Amygdala (tissue), 56 donors: Measurements from ENCODE around the gene CFI.
"Not testable (repeated sequence)": the region's sequence is repeated elsewhere in the genome, so short reads cannot be mapped to it uniquely, and the experiment has no call there.

ENCODE experiments used
- DNase-seq, 56 donors: peaks; one replicate each; lab custom pipeline; 2025; lab: John Stamatoyannopoulos, UW

Gene CFI

DNA sequence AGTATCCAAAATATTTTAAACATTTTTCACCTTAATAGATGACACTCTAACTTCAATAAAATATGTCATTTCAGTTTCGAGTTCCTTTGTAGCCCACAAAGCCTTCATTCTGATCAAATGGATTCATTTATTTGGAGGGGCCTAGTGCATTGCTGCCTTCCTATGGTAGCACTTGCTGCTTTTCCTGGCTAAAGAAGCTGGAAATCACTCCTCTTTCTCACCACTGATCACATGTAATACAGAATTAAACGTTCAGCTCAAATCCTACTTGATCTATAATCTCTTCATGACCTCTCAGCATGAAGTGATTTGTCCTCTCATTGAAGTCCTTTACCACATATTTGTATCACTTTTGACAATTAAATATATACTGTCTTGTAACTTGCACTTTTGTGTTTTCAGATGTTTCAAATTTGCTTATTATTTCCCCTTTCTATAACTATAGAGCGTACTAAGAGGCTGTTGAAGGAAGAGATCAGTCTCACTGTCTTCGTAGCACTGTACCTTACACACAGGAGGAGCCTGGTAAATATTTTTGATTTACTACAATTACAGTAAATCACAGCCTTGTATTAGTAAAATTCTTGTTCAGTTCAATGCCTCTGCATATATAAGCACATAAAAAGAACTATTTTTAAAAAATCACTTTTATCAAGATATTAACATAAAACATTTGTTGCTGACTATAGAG lies 555 bp downstream of the CFI start:
- DNase-seq: no peak

DNA sequence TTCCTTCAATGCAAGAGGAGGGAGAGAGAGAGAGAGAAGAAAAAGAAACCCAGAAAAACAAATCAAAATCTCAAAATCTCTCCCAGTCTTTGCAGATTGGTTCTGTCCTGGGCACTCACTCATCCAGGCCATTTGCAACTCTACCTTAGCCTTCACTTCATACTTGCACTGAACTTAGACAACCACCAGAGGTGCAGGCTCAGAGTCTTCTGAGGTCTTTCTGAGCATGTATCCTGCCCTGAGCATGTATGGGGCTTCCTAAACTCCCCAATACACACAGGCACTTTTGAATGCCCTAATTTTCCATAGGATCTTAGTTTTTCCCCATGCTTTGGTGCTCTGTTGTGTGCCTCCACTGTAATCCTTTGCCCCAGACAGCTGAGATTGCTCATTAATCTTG lies 2.9 kb downstream of the CFI start:
- DNase-seq: no peak

DNA sequence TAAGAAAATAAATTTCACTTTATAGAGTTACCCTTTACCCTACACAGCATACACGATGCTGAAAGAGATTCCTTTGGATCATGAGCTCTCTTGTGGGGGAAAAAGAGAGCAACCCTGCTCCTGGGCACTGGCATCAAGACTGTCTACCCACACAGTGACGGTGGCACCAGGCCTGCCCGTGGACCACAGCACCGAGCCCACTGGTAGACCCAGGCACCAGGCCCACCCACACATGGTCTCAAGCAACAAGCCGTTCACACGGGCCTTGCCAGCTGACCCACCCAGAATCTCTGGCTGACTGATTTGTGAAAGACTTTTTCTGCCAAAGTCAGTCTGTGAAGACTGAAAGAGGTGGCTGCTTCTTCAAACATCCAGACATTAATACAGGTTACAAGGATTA lies 6.7 kb downstream of the CFI start:
- DNase-seq: no peak

DNA sequence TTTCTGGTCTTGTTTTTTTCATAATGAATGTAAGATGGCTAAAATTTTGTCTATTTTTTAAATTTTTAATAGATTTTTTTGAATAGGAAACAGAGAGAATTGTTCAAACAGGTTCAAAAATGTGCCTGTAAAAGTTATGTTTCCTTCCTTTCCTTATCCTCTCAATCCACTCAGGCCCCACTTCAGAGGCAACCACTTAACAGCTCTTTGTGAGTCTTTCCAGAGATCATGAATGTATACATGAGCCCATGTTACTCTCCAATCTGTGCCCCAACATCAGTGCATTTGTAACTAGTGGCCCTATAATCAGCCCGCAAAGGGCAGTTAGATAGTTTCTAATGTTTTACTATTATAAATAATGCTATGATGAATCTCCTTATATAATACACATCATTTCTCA lies 14.0 kb downstream of the CFI start:
- DNase-seq: no peak

DNA sequence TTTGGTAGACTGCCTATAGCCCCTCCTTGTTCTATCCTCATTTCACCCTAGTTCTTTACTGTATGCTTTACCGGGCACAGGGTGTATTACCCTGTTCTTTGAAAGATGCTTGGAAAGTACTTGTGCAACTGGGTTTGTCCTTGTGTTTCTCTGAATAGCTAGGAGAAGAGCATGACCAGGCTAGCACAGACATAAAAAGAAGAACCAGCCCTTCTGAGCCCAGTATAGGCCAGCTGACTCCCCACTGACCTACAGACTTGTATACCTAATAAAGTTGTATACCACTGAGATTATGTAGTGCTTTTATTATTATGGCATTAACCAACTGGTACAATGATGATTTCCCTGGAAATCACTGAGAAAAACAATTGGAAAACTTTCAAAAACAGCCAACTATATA lies 15.0 kb downstream of the CFI start:
- DNase-seq: no peak

DNA sequence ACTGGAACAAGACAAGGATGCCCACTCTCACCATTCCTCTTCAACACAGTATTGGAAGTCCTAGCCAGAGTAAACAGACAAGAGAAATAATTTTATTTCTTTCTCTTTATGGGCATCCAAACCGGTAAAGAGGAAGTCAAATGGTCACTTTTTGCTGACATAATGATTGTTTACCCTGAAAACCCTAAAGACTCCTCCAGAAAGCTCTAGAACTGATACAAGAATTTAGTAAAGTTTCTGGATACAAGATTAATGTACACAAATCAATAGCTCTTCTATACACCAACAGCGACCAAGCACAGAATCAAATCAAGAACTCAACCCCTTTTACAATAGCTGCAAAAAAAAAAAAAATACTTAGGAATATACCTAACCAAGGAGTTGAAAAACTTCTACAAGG lies 19.7 kb downstream of the CFI start:
- DNase-seq: not testable (repeated sequence)

DNA sequence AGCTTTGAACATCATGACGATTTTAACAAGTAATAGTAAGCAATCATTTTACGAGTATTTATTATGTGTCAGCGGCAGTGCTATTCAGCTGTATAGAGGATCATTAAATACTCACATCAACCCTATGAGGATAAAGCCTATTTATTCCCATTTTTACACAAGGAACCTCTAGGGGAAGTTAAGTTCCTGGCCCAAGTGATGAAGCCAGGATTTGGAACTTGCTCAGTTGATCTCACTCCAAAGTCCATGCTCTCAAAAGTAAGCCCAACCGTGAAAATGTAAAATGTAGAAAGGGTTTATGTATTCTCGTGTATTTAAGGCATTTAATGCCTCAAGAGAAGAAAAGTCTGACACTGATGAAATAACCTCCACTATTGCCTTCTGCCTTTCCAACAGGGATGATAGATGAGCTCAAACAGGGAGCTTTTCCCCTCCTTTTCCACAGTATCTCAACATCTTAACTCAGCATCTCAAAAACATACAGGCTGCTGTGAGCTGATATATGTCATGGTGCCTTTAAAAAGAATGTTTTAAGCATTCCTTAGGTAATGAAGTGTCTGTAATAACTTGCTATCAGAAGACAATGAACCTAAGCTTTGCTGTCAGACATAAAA lies 36.9 kb downstream of the CFI start:
- DNase-seq: no peak

DNA sequence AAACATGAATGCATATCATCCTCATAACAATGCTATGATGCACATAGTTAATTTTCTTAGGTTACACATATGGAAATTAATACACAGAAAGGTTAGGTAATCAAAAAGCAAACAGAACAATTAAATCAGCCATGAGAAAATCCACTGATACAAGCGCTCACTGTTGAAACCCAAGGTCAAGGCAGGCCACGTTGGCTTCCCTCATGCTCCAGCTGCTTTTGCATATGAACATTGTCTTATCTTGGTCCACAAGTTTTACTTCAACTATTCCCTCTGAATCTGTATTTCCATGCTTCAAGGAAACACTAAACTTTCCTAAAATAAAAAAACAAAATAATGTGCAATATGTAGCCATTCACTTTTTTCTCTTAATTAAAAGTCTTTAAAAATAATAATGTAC lies 37.4 kb downstream of the CFI start:
- DNase-seq: no peak

DNA sequence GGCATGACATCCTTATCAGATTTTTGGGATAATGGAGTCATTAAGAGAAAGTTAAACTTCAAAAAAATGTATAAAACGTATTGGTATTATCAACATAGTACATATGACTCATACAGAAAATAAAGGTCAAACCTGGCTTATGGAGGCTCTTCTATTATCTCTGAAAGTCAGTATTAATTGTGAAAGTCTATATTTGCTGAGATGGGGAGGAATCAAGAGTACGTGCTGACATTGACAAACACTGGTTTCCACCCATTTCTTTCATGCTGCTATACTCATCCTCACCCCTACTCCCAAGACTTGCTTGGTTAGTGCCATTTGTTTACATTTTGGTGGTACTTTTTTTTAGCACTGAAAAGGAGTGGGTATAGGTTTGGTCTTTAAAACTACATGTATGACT lies 41.1 kb downstream of the CFI start:
- no peak for DNase-seq

DNA sequence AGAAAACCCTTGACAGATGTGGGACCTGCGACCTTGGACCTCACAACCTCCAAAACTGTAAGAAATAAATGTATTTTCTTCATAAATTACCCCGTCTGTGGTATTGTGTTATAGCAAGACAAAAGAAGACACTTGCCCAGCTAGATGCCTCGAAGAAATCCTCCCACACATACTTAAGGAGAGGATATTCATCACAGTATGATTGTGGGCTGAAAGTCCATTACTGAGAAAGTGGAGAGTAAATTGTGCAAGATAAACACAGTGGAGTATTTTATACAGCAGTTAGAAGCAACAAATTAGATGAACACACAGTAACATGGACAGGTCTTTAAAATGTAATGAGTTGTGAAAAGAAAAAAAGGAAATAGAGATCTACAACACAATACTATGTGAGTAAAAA lies 46.1 kb downstream of the CFI start:
- DNase-seq: no peak

DNA sequence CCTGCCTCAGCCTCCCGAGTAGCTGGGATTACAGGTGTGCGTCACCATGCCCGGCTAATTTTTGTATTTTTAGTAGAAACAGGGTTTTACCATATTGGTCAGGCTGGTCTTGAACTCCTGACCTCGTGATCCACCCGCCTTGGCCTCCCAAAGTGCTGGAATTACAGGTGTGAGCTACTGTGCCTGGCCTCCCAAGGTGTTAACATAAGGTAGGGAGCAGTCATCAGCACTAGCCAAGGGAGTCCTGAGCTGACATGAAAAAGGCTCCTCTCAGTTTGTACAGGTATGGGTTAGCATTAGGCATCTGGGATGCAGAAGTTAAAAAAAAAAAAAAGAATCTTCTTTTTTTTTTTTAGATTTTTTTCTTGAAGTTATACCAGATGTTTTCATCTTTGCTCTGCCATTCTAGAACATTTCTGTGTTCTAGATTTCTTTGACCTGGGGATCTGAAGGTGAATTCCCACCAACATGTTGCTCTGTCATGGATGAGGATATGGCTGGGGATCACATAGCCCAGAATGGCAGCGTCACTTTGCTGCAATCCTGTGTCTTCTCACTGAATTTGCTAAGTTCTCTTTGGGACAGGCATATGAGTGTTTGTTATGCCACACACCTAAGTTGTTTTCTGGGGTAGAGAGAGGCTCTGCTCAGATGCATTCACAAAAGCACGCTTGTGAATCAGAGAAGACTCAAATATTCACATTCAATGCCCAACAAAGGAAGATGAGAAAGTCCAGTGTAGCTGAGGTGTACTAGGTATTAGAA lies 47.5 kb downstream of the CFI start:
- no peak for DNase-seq

DNA sequence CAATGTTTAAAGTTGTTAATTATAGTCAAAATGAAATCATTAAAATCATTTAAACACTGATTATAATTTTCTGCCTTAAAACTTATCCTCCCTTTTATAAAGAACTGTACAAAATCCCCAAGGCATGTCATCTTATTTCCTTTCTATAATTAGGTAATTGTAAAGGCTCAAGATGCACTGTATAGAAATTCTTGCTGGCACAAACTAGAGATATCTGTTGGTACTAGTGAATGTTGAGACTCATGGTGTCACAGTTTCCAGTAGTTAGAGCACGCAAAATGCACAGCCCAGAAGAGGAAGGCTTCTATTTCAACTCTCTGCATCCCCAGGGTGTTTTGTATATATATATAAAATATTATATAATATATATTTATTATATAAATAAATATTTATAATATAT lies 49.3 kb downstream of the CFI start:
- no peak for DNase-seq

DNA sequence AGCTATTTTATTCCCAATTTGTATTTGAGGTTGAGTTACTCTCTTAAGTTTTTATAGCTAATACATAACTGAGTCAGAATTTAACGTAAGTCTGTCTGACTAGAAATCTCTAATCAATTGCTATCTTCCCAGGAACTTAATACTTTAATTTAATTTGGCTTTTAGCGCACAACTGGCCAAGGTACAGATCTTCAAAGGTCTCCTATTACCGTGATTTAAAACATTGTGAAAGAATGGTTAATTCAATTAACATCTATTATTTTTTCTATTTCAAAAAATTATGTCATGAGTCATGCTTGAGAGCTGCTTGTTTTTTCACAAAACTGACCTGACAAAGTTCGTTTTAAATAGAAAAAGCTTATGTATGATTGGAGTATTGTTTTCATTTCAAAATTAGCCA lies 49.9 kb downstream of the CFI start:
- DNase-seq: no peak

DNA sequence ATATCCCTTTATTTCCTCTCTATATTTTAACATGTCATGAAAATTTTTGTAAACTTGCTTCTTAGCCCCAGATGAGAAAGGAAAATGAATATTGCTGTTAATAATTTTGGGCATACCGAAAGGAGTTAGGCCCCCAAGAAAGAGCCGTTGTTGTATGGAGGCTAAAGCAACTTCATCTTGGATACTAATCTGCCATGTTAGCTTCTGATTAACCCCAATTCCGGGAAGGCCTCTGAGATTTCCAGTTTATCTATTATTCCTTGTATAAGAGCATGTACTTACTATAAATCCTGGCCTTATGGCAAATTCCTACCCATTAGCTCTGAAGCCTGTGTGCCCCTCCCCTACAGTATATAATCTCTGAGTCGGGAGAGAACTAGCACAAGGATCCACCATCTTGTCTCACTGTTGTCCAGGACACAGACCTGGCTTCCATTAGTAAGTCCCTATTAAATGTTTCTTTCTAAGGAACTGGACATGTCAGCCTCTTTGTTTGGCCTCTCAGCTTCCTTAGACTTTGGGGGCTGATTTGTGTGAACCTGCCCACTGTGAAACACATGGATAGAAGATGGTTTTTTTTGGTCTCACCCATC lies 51.1 kb downstream of the CFI start:
- DNase-seq: no peak

DNA sequence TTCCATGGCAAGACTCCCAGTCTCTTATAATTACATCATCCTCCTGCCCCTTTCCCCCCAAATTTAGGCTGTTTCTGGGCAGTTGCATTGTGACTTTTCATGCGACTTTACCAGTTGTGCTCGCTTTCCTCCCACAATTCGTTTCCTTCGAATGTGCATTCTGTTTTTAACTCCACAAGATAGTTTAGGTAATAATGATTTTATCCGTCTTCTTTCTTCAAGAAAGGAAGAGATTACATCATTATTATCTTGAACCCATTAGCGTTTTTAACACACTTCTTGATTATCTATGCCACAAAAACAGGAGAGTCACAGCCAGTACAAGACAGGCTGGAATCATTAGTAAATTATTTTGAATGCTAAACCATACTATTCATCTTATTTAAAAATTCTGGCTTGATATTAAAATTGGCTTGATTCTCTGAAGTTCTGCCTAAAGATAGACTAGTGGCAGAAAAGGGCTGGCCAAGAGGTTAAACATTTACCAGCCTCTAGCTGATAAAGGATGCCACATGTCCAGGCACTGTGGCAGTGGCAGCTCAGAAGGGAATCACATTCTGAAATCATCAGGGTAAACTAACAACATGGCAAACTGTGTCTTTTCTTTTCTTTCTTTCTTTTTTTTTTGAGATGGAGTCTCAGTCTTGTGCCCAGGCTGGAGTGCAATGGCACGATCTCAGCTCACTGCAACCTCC lies 52.3 kb downstream of the CFI start:
- DNase-seq: no peak

DNA sequence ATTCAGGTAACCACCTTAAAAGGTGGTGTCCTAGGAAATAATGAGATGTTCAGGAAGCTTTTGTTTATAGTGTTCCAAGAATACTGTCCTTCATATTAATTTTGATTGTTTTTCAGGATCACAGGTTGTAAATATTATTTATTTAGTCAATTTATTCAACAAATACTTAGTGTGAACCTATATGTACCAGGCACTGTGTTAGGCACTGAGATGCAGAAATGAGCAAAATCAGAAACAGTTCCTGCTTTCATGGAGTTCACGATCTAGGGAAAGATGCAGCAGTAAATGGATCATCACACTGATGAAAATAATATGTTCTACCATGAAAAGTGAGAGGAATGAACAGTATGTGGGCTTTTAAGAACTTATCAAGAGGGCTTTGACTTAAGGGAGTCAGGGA lies 53.7 kb downstream of the CFI start:
- no peak for DNase-seq

DNA sequence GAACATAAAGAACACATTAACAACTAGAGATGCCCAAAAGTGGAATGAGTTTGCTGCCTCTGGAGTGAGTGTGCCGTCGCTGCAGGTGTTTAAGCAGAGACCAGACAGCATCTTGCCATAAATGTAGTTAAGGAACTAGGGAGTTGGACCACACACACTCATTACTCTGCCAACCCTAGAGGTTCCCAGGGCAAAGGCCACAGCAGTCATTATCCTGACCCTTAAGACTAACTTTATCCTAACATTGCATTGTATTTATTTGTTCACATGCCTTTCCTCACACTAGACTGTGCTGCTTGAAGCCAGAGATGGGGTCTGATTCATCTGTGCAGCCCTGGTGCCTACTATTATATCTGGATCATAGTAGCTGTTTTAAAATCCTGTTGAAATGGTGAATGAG lies 55.1 kb downstream of the CFI start:
- no peak for DNase-seq

DNA sequence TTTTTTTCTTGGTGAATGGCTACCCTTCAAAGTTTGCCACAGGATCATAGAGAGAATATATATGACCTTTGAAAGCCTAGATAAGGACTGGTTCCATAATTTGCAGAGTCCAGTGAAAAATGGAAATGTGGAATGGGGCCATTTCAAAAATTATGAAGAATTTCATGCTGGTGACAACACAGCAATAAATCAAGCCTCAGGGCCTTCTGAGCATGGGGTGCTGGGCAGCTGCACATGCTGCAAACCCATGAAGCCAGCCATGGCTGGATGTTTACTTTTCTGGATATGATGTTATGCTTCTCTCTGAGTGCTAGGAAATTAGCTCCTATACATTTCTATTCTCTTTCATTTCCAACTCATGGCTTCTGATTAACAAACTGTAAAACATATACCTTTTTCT lies 56.0 kb downstream of the CFI start:
- no peak for DNase-seq

DNA sequence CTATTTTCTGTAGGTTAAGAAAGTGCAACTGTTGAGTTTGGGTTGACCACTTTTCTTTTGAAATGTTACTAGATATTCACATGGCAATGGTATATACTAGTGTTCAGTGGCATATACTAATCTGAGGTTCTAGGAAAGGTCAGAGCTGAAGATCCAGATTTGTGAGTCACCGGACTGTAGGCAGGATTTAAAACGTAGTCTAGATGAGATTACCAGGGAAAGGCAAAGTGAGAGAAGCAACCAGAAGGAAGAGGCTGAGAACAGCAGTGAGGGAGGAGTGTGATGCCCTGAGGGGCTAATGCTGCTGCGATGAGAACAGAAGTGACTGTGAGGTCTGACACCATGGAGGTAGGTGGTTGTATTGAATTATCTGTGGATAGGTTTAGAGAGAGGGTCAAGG lies 62.3 kb downstream of the CFI start:
- DNase-seq: no peak

DNA sequence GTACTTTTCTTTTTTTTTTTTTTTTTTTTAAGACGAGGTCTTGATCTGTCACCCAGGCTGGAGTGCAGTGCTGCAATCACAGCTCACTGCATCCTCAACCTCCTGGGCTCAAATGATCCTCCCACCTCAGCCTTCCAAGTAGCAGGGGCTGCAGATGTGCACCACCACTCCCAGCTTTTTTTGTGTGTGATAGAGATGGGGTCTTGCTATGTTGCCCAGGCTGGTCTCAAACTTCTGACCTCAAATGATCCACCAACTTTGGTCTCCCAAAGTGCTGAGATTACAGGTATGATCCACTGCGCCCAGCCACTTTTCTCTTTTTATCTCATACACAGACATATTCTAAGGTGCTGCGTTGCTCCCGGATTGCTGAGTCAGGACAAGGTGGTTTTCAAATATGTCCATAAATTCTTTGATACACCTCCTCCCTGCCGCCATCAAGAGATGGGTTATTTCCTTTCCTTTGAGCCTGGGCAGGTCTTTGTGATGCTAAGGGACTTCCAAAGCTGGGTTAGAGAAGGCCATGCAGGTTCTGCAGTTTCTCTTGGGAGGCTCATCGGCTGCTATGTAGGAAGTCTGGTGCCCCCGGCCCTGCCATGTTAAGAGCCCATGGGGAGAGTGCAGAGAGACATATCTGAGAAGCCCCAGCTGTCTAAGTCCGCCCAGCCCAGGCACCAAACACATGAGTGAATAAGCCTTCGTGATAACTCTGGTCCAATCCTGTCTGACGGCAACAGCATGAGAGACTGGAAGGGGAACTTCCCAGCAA lies 63.5 kb downstream of the CFI start:
- DNase-seq: no peak
